ENCODE measurements around the gene TNFSF10. TPM values are rescaled to one million over a fixed set of nuclear protein-coding genes. Genes with fewer than 3 reads are reported as not detected.

TNFSF10 gene
- polyA plus RNA-seq, 2 of the 4 experiments (the other 2 are of a cell fraction): 0.48 to 0.92 TPM

DNA sequence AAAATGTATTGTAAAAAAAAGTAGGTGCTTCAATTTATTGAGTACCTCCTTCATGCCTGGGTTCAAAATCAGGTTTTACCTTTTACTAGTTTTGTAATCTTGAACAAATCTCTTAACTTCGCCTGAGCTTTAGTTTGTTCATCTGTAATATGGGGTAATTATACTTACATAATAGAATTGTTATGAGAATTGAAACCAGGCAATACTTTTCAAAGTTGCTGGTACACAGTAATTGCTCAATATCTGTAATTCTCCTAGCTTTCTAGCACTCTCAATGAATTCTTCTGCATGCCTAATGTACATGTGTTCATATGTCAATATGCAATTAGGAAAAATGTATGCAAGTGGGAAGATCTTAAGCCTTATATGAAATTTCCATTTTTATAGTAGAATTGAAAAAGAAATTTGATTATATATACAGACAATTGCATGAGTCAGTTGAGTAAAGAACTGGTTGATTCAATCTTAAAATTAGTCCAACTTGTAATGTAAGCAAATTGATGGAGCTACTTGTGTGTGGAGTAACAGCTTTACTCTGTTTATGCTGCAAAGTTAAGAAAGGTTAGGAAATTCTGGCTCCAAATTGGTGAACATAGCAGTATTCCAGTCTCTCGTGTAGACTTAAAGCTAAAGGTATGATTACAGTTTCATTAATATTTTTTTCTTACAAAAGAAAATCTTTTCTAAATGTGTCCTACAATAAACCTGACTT lies 4.1 kb downstream of the TNFSF10 start:
- no peak overlapping the region for H3K27ac ChIP-seq
- no peak overlapping the region for H3K4me2 ChIP-seq
- ATAC-seq (no peak), FAIRE-seq (no peak), DNase-seq (ENCODE audit: low read depth in 1 of 2, low spot score in 1 of 2) (no peak)
- ChIA-PET CTCF (no interaction called here), POLR2A (no interaction called here)
- H3K4me1 ChIP-seq: peaks cover 14% of the 10 kb centered on the region
- H3K9me3 ChIP-seq: no peaks in the 10 kb centered on the region
- no peak overlapping the region for H3K4me3 ChIP-seq
- WGBS (ENCODE audit: missing lambda C conversion rate): 79% methylated on average over 2 of the region's 2 CpGs
- TF ChIP-seq, protein P1, sequence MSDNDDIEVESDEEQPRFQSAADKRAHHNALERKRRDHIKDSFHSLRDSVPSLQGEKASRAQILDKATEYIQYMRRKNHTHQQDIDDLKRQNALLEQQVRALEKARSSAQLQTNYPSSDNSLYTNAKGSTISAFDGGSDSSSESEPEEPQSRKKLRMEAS (IDR thresholded peaks at IDR 0.05): no peak
- TF ChIP-seq NR3C1 (IDR thresholded peaks at IDR 0.05): no peak
- no peak for TF ChIP-seq RNF2 (IDR thresholded peaks at IDR 0.05; ENCODE audit: borderline replicate concordance, low read depth)
- no peak for TF ChIP-seq RAD21 (conservative IDR thresholded peaks at IDR 0.05 in 1 of 2, IDR thresholded peaks at IDR 0.05 in 1 of 2)
- TF ChIP-seq ESRRA (IDR thresholded peaks at IDR 0.05; ENCODE audit: borderline replicate concordance, low read length): no peak
- TF ChIP-seq KDM5A (IDR thresholded peaks at IDR 0.05): no peak
- TF ChIP-seq, protein P2, sequence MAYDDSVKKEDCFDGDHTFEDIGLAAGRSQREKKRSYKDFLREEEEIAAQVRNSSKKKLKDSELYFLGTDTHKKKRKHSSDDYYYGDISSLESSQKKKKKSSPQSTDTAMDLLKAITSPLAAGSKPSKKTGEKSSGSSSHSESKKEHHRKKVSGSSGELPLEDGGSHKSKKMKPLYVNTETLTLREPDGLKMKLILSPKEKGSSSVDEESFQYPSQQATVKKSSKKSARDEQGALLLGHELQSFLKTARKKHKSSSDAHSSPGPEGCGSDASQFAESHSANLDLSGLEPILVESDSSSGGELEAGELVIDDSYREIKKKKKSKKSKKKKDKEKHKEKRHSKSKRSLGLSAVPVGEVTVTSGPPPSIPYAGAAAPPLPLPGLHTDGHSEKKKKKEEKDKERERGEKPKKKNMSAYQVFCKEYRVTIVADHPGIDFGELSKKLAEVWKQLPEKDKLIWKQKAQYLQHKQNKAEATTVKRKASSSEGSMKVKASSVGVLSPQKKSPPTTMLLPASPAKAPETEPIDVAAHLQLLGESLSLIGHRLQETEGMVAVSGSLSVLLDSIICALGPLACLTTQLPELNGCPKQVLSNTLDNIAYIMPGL (CRISPR knock-in tag; IDR thresholded peaks at IDR 0.05; ENCODE audit: borderline replicate concordance): no peak
- TF ChIP-seq, protein P3, sequence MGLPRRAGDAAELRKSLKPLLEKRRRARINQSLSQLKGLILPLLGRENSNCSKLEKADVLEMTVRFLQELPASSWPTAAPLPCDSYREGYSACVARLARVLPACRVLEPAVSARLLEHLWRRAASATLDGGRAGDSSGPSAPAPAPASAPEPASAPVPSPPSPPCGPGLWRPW (IDR thresholded peaks at IDR 0.05): no peak
- no peak for TF ChIP-seq CHD2 (IDR thresholded peaks at IDR 0.05; ENCODE audit: low read length, partially characterized antibody)
- TF ChIP-seq, protein P4, sequence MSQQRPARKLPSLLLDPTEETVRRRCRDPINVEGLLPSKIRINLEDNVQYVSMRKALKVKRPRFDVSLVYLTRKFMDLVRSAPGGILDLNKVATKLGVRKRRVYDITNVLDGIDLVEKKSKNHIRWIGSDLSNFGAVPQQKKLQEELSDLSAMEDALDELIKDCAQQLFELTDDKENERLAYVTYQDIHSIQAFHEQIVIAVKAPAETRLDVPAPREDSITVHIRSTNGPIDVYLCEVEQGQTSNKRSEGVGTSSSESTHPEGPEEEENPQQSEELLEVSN (IDR thresholded peaks at IDR 0.05; ENCODE audit: borderline replicate concordance, low read depth): no peak
- no peak for TF ChIP-seq RARB (CRISPR knock-in tag; IDR thresholded peaks at IDR 0.05)
- no peak for TF ChIP-seq TFCP2L1 (CRISPR knock-in tag; IDR thresholded peaks at IDR 0.05)

DNA sequence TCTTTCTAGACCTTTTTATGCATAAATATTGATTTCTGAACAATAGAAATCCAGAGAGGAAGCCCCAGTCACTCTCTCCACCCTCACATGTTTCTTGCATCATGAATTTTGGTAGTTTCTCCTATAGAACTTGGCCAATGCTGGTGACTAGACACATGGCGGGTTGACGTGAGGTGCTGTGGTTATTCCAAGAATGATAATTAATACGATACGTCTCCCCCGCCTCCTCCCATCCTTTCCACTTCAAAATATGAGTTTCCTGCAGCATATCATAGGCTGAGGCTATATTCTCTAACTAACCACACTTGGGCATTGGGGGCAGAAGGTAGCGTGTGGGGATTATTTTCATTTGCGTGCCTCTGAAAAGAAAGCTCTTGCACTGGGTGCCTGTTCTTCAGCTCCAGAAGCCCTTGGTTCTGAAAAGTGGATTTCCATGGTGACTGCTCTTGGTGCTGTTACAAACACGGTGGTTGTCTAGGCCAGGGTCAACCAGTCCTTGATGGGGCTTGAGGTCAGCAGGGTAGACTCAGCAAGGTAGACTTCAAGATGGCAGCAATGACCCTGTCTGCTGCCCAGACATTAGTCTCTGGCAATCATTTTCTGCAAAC lies 5.3 kb downstream of the TNFSF10 start:
- H3K4me3 ChIP-seq: no peak overlapping the region
- POLR2A ChIA-PET: no interaction called here
- WGBS (ENCODE audit: missing lambda C conversion rate): 94% methylated on average over 8 of the region's 8 CpGs
- H3K27ac ChIP-seq: no peak overlapping the region
- no peaks in the 10 kb centered on the region for H3K9me3 ChIP-seq
- no peak for DNase-seq (ENCODE audit: low read depth in 1 of 2, low spot score in 1 of 2)
- TF ChIP-seq, protein P2 (CRISPR knock-in tag; IDR thresholded peaks at IDR 0.05; ENCODE audit: borderline replicate concordance): no peak
- TF ChIP-seq, protein P4 (IDR thresholded peaks at IDR 0.05; ENCODE audit: borderline replicate concordance, low read depth): no peak
- no peak for TF ChIP-seq KDM5A (IDR thresholded peaks at IDR 0.05)
- TF ChIP-seq, protein P1 (IDR thresholded peaks at IDR 0.05): no peak
- no peak for TF ChIP-seq ZFP36 (IDR thresholded peaks at IDR 0.05; ENCODE audit: borderline replicate concordance, partially characterized antibody)
- TF ChIP-seq HEYL (CRISPR knock-in tag; IDR thresholded peaks at IDR 0.05): no peak
- TF ChIP-seq, protein P3 (IDR thresholded peaks at IDR 0.05): no peak
- no peak for TF ChIP-seq EHMT2 (IDR thresholded peaks at IDR 0.05; ENCODE audit: low read depth)
- no peak for TF ChIP-seq SREBF2 (IDR thresholded peaks at IDR 0.05)
- no peak for TF ChIP-seq EP300 (IDR thresholded peaks at IDR 0.05)
- TF ChIP-seq HOXB5 (CRISPR knock-in tag; IDR thresholded peaks at IDR 0.05): no peak
- no peak for TF ChIP-seq RNF2 (IDR thresholded peaks at IDR 0.05; ENCODE audit: borderline replicate concordance, low read depth)
- no peak for TF ChIP-seq FOXS1 (CRISPR knock-in tag; IDR thresholded peaks at IDR 0.05)
- TF ChIP-seq CBX2 (IDR thresholded peaks at IDR 0.05; ENCODE audit: borderline replicate concordance, low read depth): no peak
- TF ChIP-seq HDAC2 (IDR thresholded peaks at IDR 0.05): no peak
- CTCF ChIA-PET: interaction anchor here (0.6 to 1.7 kb wide), 2 partner anchors 78 to 871 kb away, joined by 3 to 8 read pairs; no protein-coding TSS in a partner anchor
- ATAC-seq: no peak
- H3K4me1 ChIP-seq: peaks cover 14% of the 10 kb centered on the region
- no peak overlapping the region for H3K4me2 ChIP-seq
- FAIRE-seq: no peak

Data from A549 (cell line).